ENCODE measurements around the gene PTPN22.

Gene PTPN22

DNA sequence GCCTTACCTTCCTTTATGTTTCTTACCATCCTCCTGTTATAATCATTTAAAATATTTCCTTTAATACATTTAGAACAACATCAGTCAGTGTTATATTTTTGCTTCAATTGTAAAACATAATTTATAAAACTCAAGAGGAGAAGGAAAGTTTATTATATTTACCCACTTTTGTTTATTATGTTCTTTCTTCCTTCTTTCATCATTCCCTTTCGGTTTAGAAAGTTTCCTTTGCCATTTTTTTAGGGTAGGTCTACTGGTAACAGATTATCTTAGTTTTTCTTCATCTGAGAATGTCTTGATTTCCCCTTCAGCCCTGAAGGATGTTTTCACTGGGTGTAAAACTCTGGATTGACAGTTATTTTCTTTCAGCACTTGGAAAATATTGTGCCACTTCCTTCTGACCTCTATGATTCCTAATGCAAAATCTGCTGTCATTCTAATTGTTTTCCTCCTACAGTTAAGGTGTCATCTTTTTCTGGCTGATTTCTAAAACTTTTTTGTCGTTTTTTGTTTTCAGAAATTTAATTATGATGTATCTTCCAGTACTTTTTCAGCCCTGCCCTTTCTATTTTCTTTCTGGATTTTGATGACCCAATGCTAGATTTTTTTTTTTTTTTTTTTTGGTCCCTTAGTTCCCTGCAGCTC is 25.0 kb downstream of the PTPN22 start:
- no peak for DNase-seq
- Histone ChIP-seq H3K36me3 (ENCODE audit: insufficient read depth, low read length) (peaks cover 20% of the 10 kb centered on the region), H3K27ac (ENCODE audit: low read length) (no peak overlapping the region)

DNA sequence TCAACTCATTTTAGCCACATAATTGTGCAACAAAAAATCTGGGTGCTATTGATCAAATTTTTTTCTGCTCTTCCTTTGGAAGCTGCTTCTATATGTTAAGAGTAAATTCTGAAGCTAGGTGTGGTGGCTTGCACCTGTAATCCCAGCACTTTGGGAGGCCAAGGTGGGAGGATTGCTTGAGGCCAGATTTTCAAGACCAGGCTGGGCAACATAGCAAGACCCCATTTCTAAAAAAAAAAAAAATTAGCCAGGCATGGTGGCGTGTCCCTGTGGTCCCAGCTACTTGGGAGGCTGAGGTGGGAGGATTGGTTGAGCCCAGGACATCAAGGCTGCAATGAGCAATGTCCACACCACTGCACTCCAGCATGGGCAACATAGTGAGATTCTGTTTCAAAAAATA is 35.0 kb downstream of the PTPN22 start:
- H3K4me2 ChIP-seq (ENCODE audit: insufficient read depth, low read length): no peak overlapping the region
- peaks cover 21% of the 10 kb centered on the region for H3K36me3 ChIP-seq (ENCODE audit: insufficient read depth, low read length)
- no peak overlapping the region for H3K27ac ChIP-seq (ENCODE audit: low read length)
- H3K79me2 ChIP-seq (ENCODE audit: insufficient read depth, low read length): no peaks in the 10 kb centered on the region
- DNase-seq (no peak), ATAC-seq (ENCODE audit: insufficient read depth, low read depth) (no peak)
- no peaks in the 10 kb centered on the region for H3K27me3 ChIP-seq (ENCODE audit: insufficient read depth, low read length, poor library complexity)
- H3K9ac ChIP-seq (ENCODE audit: low read depth, low read length): no peak overlapping the region
- H4K20me1 ChIP-seq (ENCODE audit: insufficient read depth, low read length): no peaks in the 10 kb centered on the region
- H2AFZ ChIP-seq (ENCODE audit: low read depth, low read length): no peak overlapping the region
- H3K9me3 ChIP-seq (ENCODE audit: insufficient read depth, low read length, severe bottlenecking): no peaks in the 10 kb centered on the region
- no peaks in the 10 kb centered on the region; the same call in 1 of the 2 replicates for H3K4me1 ChIP-seq (ENCODE audit: insufficient read depth, low read length)
- TF ChIP-seq, protein P1, sequence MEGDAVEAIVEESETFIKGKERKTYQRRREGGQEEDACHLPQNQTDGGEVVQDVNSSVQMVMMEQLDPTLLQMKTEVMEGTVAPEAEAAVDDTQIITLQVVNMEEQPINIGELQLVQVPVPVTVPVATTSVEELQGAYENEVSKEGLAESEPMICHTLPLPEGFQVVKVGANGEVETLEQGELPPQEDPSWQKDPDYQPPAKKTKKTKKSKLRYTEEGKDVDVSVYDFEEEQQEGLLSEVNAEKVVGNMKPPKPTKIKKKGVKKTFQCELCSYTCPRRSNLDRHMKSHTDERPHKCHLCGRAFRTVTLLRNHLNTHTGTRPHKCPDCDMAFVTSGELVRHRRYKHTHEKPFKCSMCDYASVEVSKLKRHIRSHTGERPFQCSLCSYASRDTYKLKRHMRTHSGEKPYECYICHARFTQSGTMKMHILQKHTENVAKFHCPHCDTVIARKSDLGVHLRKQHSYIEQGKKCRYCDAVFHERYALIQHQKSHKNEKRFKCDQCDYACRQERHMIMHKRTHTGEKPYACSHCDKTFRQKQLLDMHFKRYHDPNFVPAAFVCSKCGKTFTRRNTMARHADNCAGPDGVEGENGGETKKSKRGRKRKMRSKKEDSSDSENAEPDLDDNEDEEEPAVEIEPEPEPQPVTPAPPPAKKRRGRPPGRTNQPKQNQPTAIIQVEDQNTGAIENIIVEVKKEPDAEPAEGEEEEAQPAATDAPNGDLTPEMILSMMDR (IDR thresholded peaks at IDR 0.05; ENCODE audit: borderline replicate concordance, extremely low read depth, low read length, poor library complexity, severe bottlenecking): no peak
- no peak for TF ChIP-seq EZH2 (IDR thresholded peaks at IDR 0.05; ENCODE audit: borderline replicate concordance, low read depth, low read length, severe bottlenecking)
- H3K4me3 ChIP-seq (ENCODE audit: low read depth in 1 of 2, low read length in 2 of 2): no peak overlapping the region

More for the DNA sequence above, 25.0 kb downstream of the PTPN22 start:
- Histone ChIP-seq H3K4me2 (ENCODE audit: insufficient read depth, low read length) (no peak overlapping the region), H3K4me1 (ENCODE audit: insufficient read depth, low read length) (peaks cover 5% of the 10 kb centered on the region; the same call in 1 of the 2 replicates), H3K27me3 (ENCODE audit: insufficient read depth, low read length, poor library complexity) (no peaks in the 10 kb centered on the region), H3K9me3 (ENCODE audit: insufficient read depth, low read length, severe bottlenecking) (no peaks in the 10 kb centered on the region), H3K79me2 (ENCODE audit: insufficient read depth, low read length) (no peaks in the 10 kb centered on the region), H4K20me1 (ENCODE audit: insufficient read depth, low read length) (no peaks in the 10 kb centered on the region), H3K4me3 (ENCODE audit: low read depth in 1 of 2, low read length in 2 of 2) (no peak overlapping the region), H2AFZ (ENCODE audit: low read depth, low read length) (no peak overlapping the region), H3K9ac (ENCODE audit: low read depth, low read length) (no peak overlapping the region)
- TF ChIP-seq, protein P1 (IDR thresholded peaks at IDR 0.05; ENCODE audit: borderline replicate concordance, extremely low read depth, low read length, poor library complexity, severe bottlenecking): no peak
- no peak for TF ChIP-seq EZH2 (IDR thresholded peaks at IDR 0.05; ENCODE audit: borderline replicate concordance, low read depth, low read length, severe bottlenecking)
- ATAC-seq (ENCODE audit: insufficient read depth, low read depth): no peak

DNA sequence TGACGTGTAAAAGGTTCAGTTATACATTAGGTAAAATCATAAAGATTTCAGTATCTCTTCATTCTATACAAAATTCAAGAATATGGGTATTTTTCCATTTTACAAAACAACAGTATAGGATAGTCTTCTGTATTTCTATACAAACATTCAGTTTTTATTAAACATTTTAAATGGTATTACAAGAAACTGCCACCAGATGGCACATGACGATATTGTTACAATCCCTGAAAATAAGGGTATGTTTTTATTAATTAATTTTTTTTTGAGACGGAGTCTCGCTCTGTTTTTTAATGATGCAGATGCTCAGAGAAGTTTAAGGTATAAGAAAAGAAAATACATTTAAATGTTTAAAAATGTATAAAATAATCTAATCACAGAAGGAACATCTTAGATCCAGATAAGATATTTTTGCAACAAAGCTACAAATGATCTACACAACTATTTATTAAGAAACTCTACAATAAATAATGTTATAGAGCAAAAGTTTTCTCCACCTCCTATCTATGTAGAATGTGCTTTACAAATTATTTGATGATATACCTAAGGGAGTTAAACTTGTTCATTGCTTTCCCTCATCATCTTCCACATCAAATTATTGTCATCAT is 35.7 kb downstream of the PTPN22 start:
- Histone ChIP-seq H3K9ac (ENCODE audit: low read depth, low read length) (no peak overlapping the region), H3K4me2 (ENCODE audit: insufficient read depth, low read length) (no peak overlapping the region), H3K9me3 (ENCODE audit: insufficient read depth, low read length, severe bottlenecking) (no peaks in the 10 kb centered on the region), H2AFZ (ENCODE audit: low read depth, low read length) (0 out of 2 replicates have a peak overlapping the region, but pooled peaks have one; percentile 22), H3K4me1 (ENCODE audit: insufficient read depth, low read length) (no peaks in the 10 kb centered on the region; the same call in 1 of the 2 replicates), H3K36me3 (ENCODE audit: insufficient read depth, low read length) (peaks cover 21% of the 10 kb centered on the region), H3K27ac (ENCODE audit: low read length) (no peak overlapping the region), H3K27me3 (ENCODE audit: insufficient read depth, low read length, poor library complexity) (no peaks in the 10 kb centered on the region), H4K20me1 (ENCODE audit: insufficient read depth, low read length) (no peaks in the 10 kb centered on the region), H3K79me2 (ENCODE audit: insufficient read depth, low read length) (no peaks in the 10 kb centered on the region), H3K4me3 (ENCODE audit: low read depth in 1 of 2, low read length in 2 of 2) (no peak overlapping the region)
- DNase-seq: no peak
- ATAC-seq (ENCODE audit: insufficient read depth, low read depth): peak; percentile 52
- TF ChIP-seq EZH2 (IDR thresholded peaks at IDR 0.05; ENCODE audit: borderline replicate concordance, low read depth, low read length, severe bottlenecking): no peak
- TF ChIP-seq, protein P1 (IDR thresholded peaks at IDR 0.05; ENCODE audit: borderline replicate concordance, extremely low read depth, low read length, poor library complexity, severe bottlenecking): peak; percentile 71

Data from DND-41 (cell line).